Measurements from ENCODE around the gene WDTC1. TPM values are rescaled to one million over a fixed set of nuclear protein-coding genes. Genes with fewer than 3 reads are reported as not detected.
A peak's percentile ranks its signal among the peaks of the same experiment; 100 is the strongest.

The WDTC1 gene
- total and polyA plus RNA-seq, 2 experiments from 2014 or later: 3.8 to 14.0 TPM

GRCh38 chr1:27318136-27318535 is 83.7 kb downstream of the WDTC1 start:
- H3K27ac Mint-ChIP-seq: no peak overlapping the region
- H3K36me3 Mint-ChIP-seq (ENCODE audit: low read depth): peaks cover 2% of the 10 kb centered on the region; the same call in 1 of the 3 replicates
- no peak overlapping the region for H3K4me3 Mint-ChIP-seq
- no peak for ATAC-seq
- H3K9me2 ChIP-seq (ENCODE audit: insufficient read depth): no peaks in the 10 kb centered on the region
- peaks cover 13% of the 10 kb centered on the region for H3K27me3 Mint-ChIP-seq (ENCODE audit: insufficient read depth, low read depth, poor library complexity)
- H3K4me1 Mint-ChIP-seq: peaks cover 4% of the 10 kb centered on the region; the same call in 2 of the 3 replicates
- H3F3A ChIP-seq (replicated peaks; ENCODE audit: low read depth): peaks cover 13% of the 10 kb centered on the region; the same call in 1 of the 2 replicates
- peaks cover 5% of the 10 kb centered on the region; the same call in 1 of the 2 replicates for H3K4me1 ChIP-seq (ENCODE audit: insufficient read depth)
- no peaks in the 10 kb centered on the region for H4K20me1 ChIP-seq (replicated peaks; ENCODE audit: insufficient read depth)
- no peak overlapping the region for H3K4me2 ChIP-seq
- peak overlapping the region; percentile 84 for H2AFZ ChIP-seq
- no peaks in the 10 kb centered on the region for H3K36me3 ChIP-seq (ENCODE audit: insufficient read depth)
- no peaks in the 10 kb centered on the region for H3K9me3 Mint-ChIP-seq
- no peaks in the 10 kb centered on the region for H3K27me3 ChIP-seq (ENCODE audit: insufficient read depth)
- peaks cover 9% of the 10 kb centered on the region for H3K79me2 ChIP-seq (replicated peaks; ENCODE audit: insufficient read depth)
- TF ChIP-seq POLR2AphosphoS5 (IDR thresholded peaks at IDR 0.05; ENCODE audit: low read depth): no peak
- no peak for TF ChIP-seq CREB1 (CRISPR knock-in tag; IDR thresholded peaks at IDR 0.05; ENCODE audit: low read depth)
- H3K4me3 ChIP-seq: no peak overlapping the region
- no peak for DNase-seq (ENCODE audit: low spot score)
- H3K27ac ChIP-seq (ENCODE audit: low read depth): no peak overlapping the region

- H3K27me3 Mint-ChIP-seq (ENCODE audit: insufficient read depth, low read depth, poor library complexity): peaks cover 13% of the 10 kb centered on the region
- Histone ChIP-seq H3K9me2 (ENCODE audit: insufficient read depth) (no peaks in the 10 kb centered on the region), H2AFZ (peak overlapping the region; percentile 84; the same call in 1 of the 2 replicates), H3F3A (replicated peaks; ENCODE audit: low read depth) (peaks cover 13% of the 10 kb centered on the region; the same call in 1 of the 2 replicates), H3K27ac (ENCODE audit: low read depth) (no peak overlapping the region), H3K4me2 (no peak overlapping the region), H3K4me1 (ENCODE audit: insufficient read depth) (peaks cover 9% of the 10 kb centered on the region; the same call in 1 of the 2 replicates), H3K4me3 (no peak overlapping the region), H3K36me3 (ENCODE audit: insufficient read depth) (no peaks in the 10 kb centered on the region), H3K27me3 (ENCODE audit: insufficient read depth) (no peaks in the 10 kb centered on the region), H4K20me1 (replicated peaks; ENCODE audit: insufficient read depth) (no peaks in the 10 kb centered on the region), H3K79me2 (replicated peaks; ENCODE audit: insufficient read depth) (peaks cover 13% of the 10 kb centered on the region)
- H3K9me3 Mint-ChIP-seq: no peaks in the 10 kb centered on the region
- H3K36me3 Mint-ChIP-seq (ENCODE audit: low read depth): peaks cover 2% of the 10 kb centered on the region; the same call in 1 of the 3 replicates
- DNase-seq (ENCODE audit: low spot score): no peak
- no peak overlapping the region for H3K4me3 Mint-ChIP-seq
- peaks cover 7% of the 10 kb centered on the region; the same call in 2 of the 3 replicates for H3K4me1 Mint-ChIP-seq
- ATAC-seq: no peak
- H3K27ac Mint-ChIP-seq: no peak overlapping the region
- TF ChIP-seq ZNF462 (CRISPR knock-in tag; IDR thresholded peaks at IDR 0.05) (no peak), EZH2 (IDR thresholded peaks at IDR 0.05; ENCODE audit: low read depth, unreplicated experiment) (no peak), ETS1 (IDR thresholded peaks at IDR 0.05) (no peak), CTCF (conservative IDR thresholded peaks at IDR 0.05; ENCODE audit: low read depth in 2 of 2) (no peak), CREB1 (CRISPR knock-in tag; IDR thresholded peaks at IDR 0.05; ENCODE audit: low read depth) (no peak), STAT1 (IDR thresholded peaks at IDR 0.05; ENCODE audit: unreplicated experiment) (no peak), EZH2phosphoT487 (IDR thresholded peaks at IDR 0.05; ENCODE audit: unreplicated experiment) (no peak), JUNB (IDR thresholded peaks at IDR 0.05; ENCODE audit: unreplicated experiment) (no peak), ZNF331 (CRISPR knock-in tag; IDR thresholded peaks at IDR 0.05; ENCODE audit: low read depth) (no peak), POLR2AphosphoS5 (IDR thresholded peaks at IDR 0.05; ENCODE audit: low read depth) (no peak), NANOG (IDR thresholded peaks at IDR 0.05; ENCODE audit: borderline replicate concordance) (no peak), ZNF114 (CRISPR knock-in tag; IDR thresholded peaks at IDR 0.05) (no peak)
These were observed 84.2 kb downstream of the WDTC1 start for GRCh38 chr1:27318596-27318995.

Data from GM23338 (cell line).